ENCODE data around the gene UBASH3B.

Gene UBASH3B

GRCh38 chr11:122784325-122784955, 128.9 kb downstream of the UBASH3B start:
- no peak for DNase-seq (ENCODE audit: low spot score)

DNA sequence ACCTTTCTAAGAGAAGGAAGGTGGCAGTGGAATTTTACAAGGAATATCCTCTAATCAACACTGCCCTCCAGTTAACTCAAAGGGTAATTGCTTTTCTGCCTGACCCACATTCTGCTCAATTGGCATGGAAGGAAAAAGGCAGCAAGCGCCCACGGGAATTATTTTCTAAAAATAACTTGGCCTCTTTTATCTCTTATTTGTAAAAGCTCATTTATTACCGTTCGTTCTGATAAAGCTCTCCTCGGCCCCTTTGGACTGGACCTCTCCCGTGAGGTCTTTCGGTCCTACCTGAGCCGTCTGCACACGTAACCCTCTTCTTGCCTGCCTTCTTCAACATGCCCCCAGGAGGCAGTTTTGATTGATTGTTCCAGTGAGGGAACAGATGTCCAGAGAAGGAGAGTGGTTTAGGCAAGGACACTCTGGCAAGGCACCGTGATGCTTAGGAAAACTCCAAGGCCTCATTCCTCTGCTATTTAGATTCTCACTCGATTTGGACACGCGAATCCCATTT, 129.6 kb downstream of the UBASH3B start:
- DNase-seq (ENCODE audit: low spot score), result no peak

GRCh38 chr11:122786896-122787295, 131.4 kb downstream of the UBASH3B start:
- DNase-seq (ENCODE audit: low spot score), result no peak

DNA sequence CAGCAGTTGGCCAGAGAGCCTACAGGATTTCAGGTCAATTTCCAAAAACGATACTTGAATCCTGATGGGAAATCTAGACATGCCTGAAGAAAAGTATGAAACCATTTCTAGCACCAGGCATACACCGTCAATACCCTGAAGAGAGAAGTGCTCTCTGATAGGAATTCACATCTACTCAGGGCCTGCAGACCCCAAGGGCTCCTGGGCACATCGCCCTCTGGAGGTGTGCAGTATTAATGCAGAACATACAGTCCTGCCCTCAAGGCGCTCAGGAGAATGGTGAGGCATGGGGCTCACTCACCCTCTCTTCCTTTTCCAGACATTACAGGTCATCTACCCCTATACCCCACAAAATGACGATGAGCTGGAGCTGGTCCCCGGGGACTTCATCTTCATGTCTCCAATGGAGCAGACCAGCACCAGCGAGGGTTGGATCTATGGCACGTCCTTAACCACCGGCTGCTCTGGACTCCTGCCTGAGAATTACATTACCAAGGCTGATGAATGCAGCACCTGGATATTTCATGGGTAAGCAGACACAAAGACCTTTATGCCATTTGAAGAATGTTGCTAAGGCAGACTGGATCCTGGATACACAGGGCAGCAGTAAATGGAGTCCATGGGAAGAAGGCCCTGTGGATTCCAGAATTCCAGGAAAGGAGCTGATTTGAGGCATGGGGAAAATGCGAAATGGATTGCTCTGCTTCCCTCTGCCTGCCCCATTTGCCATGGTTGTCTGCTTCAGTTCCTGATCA, 133.4 kb downstream of the UBASH3B start:
- DNase-seq (ENCODE audit: low spot score), result no peak

- DNase-seq (ENCODE audit: low spot score), result no peak
Measured at GRCh38 chr11:122789907-122790306, 134.4 kb downstream of the UBASH3B start.

DNA sequence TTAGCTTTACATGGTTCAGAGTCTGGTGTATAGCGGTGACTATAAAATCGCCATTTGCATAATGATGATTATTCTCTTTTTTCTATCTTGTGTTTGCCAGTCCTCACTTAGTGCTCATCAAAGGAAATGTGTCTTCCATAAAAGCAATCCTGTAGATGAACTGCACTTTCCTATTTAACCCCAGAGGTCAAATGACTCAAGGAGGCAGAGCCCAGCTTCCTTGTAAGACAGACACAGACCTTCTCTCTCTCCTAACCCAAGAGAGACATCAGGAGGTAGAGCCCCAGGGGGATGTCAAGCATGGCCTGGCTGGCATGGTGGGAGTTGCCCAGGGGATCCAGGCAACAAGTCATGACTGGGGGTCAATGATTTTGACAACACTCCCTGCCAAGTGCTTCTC, 135.9 kb downstream of the UBASH3B start:
- DNase-seq (ENCODE audit: low spot score), result no peak

DNA sequence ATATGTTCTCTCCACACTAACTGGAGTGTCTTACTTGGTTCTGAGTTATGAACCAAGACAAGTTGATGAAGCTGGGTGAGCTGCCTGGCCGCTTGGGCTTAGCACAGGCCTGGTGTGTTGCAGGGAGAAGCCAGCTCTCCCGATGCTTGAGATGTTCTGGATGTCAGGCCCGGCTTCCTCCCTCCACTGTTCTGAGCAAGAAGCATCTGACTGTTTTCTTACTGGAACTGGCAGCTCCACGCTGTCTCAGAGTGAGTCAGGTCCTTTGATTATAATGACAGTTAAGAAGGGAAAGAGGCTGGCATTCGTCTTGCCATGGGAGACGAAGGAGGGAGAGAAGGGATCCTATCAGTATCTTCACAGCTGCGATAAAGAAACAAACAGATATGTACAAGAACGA, 136.3 kb downstream of the UBASH3B start:
- no peak for DNase-seq (ENCODE audit: low spot score)

GRCh38 chr11:122793515-122793914, 138.0 kb downstream of the UBASH3B start:
- DNase-seq (ENCODE audit: low spot score), result no peak

GRCh38 chr11:122795307-122795706, 139.8 kb downstream of the UBASH3B start:
- DNase-seq (ENCODE audit: low spot score), result no peak

DNA sequence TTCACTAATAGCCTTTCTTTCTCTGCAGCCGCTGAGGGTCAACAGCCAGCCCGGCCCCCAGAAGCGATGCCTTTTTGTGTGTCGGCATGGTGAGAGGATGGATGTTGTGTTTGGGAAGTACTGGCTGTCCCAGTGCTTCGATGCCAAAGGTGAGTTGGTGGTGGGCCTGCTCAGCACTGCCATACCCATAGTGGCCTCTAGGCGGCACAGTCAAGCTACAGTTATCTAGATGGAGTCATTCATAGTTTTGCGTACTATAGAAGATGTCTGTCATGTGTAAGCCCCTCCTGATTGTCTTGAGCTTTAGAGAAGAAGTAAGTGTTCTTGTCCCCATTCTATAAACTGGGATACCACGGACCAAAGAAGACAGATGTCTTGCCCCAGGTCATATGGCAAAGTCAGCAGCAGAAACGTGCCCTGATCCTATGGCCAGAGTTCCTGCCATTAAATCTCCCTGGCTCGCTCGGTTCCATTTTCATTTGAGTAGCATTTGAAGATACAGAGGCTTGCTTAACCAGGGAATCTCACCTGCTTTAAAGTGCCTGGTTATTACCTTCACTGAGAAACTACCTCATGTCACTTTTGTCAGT, 140.7 kb downstream of the UBASH3B start:
- DNase-seq (ENCODE audit: low spot score), result peak; percentile 43

GRCh38 chr11:122797651-122798050, 142.1 kb downstream of the UBASH3B start:
- DNase-seq (ENCODE audit: low spot score), result no peak

DNA sequence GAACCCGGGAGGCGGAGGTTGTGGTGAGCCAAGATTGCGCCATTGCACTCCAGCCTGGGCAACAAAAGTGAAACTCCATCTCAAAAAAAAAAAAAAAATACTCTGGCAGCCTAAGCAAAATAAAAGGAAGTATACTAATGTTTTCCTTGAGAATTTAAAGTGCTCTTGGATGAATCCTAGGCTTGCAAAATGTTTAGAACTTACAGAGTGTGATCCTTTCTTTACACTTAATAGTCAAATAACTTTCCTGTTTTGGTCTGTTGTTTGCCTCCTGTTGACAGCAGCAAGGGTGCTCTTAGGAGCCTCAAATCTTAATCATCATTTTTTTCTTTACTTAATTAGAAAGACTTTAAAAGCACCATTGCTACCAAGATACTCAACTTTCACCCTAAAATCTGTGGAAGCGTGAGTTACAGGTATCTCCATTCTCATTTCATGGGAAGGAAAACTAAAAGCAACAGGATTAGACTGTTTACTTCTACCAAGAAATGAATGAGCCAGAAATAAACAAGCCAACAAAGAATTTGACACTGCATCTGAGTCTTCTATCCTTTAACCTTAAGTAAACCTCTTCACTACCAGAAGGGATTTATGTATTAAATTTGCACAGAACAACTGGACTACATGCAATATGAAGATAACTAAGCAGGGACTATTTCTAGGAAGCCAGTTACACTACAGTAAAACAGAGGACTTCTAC, 144.0 kb downstream of the UBASH3B start:
- no peak for DNase-seq (ENCODE audit: low spot score)

GRCh38 chr11:122802876-122803275, 147.4 kb downstream of the UBASH3B start:
- no peak for DNase-seq (ENCODE audit: low spot score)

DNA sequence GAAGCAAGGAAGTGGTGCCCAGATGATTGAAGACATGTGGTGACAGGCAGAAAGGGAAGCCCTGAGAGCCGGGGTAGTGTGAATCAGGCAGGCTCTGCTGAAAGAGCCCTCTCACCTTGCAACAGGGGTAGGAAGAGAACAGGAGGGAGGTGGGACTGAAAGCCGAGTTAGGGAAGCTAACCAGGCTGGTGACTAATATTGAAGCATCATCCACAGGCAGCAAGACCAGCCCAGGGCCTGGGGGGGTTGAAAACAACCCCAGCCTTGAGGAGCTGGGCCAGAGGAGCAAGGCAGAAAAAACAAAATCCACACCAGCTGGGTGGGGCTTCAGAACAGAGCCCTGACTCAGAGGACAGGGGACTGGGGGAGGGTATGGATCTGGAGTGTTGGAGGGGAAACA, 147.8 kb downstream of the UBASH3B start:
- no peak for DNase-seq (ENCODE audit: low spot score)

DNA sequence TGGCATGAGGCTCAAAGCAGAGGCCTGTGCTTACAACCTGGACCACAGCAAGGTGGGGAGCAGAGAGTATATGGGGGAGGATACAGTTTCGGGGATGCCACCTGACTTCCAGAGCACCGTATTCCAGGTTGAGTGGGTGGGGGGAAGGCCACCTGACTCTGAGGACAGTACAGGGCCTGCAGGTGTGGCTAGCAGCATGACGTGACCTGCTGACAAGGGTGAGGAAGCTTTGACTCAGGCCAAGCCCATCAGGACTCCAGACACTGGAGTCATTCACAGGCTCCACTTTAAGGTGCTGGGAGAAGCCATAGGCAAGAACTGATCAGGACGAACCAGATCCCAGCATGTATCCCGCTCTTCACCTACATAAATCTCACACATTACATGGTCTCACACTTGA, 148.2 kb downstream of the UBASH3B start:
- no peak for DNase-seq (ENCODE audit: low spot score)

GRCh38 chr11:122804161-122804560, 148.6 kb downstream of the UBASH3B start:
- no peak for DNase-seq (ENCODE audit: low spot score)

GRCh38 chr11:122804796-122805195, 149.3 kb downstream of the UBASH3B start:
- DNase-seq (ENCODE audit: low spot score), result no peak

- no peak for DNase-seq (ENCODE audit: low spot score)
Measured at GRCh38 chr11:122807731-122808477, 152.4 kb downstream of the UBASH3B start.

DNA sequence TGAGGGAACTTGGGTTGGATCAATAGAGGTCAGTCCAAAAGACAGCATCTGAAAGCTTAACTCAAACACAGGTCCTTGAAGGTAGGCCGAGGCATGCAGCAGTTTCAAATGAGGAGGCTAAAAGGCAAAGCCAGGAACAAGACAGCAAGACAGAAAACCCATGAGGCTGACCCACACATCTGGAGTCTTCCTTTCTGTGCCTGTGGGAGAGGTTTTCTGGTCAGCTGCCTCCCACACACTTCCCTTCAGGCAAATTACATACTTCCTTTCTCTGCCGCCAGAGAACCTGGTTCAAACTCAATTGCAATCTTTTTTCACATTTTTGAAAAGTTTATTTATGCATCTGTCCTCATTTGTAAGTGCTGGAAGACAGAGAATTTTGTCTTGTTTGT, 153.0 kb downstream of the UBASH3B start:
- DNase-seq (ENCODE audit: low spot score), result no peak

DNA sequence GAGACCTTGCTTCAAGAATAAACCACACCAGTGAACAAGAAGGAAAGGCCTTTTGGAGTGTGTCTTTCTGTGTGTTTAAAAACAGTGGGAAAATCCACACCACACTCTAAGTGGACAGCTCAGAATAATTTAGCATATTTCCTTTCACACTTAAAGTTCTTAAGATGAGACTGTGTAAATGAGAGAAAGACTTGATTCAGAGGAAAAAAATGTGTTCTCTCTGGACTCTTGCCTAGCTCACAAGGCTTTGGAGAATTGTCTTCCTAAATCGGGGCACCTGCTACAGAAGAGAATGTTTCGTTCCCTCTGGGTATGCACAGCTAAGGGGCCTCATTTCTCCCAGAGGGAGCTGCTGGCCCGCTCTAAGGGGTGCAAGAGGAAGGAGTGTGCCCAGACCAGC, 154.3 kb downstream of the UBASH3B start:
- DNase-seq (ENCODE audit: low spot score), result no peak

DNA sequence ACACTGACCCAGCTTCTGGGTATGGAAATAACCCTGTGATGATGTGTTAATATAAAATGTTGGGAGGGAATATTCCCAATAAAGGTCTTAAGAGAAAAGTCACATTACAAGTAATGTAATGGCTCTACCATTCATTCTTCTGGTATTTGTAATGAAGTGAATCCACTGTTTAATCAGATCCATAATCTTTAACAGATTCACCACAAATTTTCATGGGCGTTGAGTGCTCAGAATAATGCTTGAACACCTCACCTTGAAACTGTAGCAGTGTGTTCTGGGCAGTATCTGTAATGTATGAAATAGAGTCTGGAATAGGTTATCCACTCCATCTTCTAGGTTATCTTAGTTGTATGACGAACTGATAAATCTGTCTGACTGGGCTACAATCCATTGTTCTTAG, 156.2 kb downstream of the UBASH3B start:
- no peak for DNase-seq (ENCODE audit: low spot score)

DNA sequence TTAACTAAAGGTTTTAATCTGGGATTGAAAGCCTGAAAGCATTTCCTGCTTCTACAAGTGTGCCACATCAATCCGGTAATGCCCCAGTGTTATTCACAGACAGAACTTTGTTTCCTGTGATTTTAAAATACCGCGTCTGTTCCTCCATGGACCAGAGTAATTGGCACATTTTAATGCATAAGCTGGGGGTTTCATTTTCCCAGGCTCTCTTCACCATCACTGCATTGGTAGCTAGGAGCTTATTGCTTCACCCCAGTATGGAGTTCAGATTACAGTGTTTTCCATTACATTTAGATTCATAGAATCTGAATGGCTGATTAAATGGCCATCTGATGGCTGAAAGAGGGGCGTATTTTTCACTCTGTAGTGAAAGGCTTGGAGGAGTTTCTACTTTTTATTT, 157.1 kb downstream of the UBASH3B start:
- no peak for DNase-seq (ENCODE audit: low spot score)

All from CD4-positive, alpha-beta T cell treated with Interleukin-6 at 100 ng/mL for 8 hours (primary cell).